Fibroblast of mammary gland (primary cell): ENCODE data around the gene AQP12B.

ENCODE experiments used
- DNase-seq: peaks from one replicate; pipeline ENCODE4 v3.0.0-alpha.2; 2010; ENCODE audit warnings: low read depth
- H3K4me3 ChIP-seq: 2 replicates; pipeline ENCODE4 v1.5.1; 2011; ENCODE audit warnings: low read depth, mild to moderate bottlenecking, low read length, moderate library complexity; ENCODE audit not compliant: control insufficient read depth
- CTCF ChIP-seq: conservative IDR thresholded peaks from 2 replicates; pipeline ENCODE4 v1.5.1; 2011; ENCODE audit warnings: low read depth, low read length, inconsistent platforms; ENCODE audit not compliant: control insufficient read depth, insufficient read depth

Gene AQP12B

GRCh38 chr2:240629968-240630770 lies 52.5 kb downstream of the AQP12B start:
- H3K4me3 ChIP-seq: no peak overlapping the region
- no peak for DNase-seq
- no peak for TF ChIP-seq CTCF

GRCh38 chr2:240629619-240629967 lies 53.1 kb downstream of the AQP12B start:
- no peak for DNase-seq
- H3K4me3 ChIP-seq: no peak overlapping the region
- no peak for TF ChIP-seq CTCF

GRCh38 chr2:240628808-240629618 lies 53.7 kb downstream of the AQP12B start:
- no peak for TF ChIP-seq CTCF
- DNase-seq: no peak
- H3K4me3 ChIP-seq: no peak overlapping the region

GRCh38 chr2:240628507-240628807 lies 54.2 kb downstream of the AQP12B start:
- H3K4me3 ChIP-seq: no peak overlapping the region
- DNase-seq: no peak
- TF ChIP-seq CTCF: no peak

GRCh38 chr2:240627736-240628506 lies 54.8 kb downstream of the AQP12B start:
- no peak for DNase-seq
- no peak overlapping the region for H3K4me3 ChIP-seq
- TF ChIP-seq CTCF: no peak

- H3K4me3 ChIP-seq: no peak overlapping the region
- TF ChIP-seq CTCF: no peak
- DNase-seq: no peak
These were observed 56.0 kb downstream of the AQP12B start for GRCh38 chr2:240626531-240627300.
